ENCODE measurements around the gene BANK1.

BANK1 gene

DNA sequence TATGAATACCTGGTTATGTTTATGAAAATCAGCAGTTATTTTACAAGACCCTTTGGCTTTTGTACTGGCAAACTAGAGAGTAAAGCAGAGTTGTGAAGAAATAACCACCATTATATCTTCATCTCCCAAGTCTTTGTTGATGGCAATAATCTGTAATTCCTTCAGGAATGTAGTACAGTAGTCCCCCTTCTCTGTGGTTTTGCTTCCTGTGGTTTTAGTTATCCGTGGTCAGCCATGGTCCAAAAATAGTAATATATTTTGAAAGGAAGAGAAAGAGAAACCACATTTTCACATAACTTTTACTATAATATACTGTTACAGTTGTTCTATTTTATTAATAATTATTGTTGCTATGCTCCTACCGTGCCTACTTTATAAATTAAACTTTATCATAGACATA lies 27.8 kb downstream of the BANK1 start:
- FAIRE-seq: no peak

GRCh38 chr4:101823864-101824263 lies 33.3 kb downstream of the BANK1 start:
- FAIRE-seq: no peak

DNA sequence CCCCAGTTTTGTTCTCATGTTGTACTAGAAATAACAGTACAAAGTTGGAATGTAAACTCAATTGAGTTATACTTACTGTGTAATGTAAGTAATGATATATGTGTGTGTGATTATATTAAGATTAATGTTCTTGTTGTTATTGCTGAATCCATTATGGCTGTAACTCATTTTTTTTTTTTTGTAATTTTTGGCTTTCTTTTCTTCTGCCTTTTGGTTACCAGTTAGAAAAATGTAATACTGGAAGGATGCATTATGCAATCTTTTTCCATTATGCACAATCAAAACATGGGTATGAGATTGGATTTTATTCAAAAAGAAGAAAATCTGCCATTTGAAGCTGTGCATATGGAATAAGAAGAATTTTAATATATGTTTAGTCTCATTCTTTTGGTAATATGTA lies 34.0 kb downstream of the BANK1 start:
- FAIRE-seq: no peak

- FAIRE-seq: no peak
Observed at GRCh38 chr4:101825953-101826352, 35.4 kb downstream of the BANK1 start.

- no peak for FAIRE-seq
Observed at GRCh38 chr4:101831816-101832215, 41.3 kb downstream of the BANK1 start.

DNA sequence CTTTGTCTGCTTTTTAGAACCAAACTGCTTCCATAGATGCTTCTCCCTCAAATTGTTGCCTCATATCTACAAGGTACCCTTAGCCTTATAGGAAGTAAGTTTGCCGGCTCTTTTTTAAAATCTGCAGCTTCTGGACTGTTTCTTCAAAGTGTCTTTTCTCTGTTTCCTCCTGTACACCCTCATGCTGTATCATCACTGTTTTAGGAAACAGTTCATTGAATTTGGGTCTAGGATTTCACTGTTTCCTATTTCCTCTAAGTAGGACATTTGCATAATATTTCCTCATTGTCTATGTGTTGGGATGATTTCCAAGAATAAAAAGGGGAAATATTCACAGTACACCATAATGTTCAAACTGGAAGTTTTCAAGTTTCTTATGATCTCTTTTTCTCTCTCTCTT lies 43.0 kb downstream of the BANK1 start:
- no peak for FAIRE-seq

DNA sequence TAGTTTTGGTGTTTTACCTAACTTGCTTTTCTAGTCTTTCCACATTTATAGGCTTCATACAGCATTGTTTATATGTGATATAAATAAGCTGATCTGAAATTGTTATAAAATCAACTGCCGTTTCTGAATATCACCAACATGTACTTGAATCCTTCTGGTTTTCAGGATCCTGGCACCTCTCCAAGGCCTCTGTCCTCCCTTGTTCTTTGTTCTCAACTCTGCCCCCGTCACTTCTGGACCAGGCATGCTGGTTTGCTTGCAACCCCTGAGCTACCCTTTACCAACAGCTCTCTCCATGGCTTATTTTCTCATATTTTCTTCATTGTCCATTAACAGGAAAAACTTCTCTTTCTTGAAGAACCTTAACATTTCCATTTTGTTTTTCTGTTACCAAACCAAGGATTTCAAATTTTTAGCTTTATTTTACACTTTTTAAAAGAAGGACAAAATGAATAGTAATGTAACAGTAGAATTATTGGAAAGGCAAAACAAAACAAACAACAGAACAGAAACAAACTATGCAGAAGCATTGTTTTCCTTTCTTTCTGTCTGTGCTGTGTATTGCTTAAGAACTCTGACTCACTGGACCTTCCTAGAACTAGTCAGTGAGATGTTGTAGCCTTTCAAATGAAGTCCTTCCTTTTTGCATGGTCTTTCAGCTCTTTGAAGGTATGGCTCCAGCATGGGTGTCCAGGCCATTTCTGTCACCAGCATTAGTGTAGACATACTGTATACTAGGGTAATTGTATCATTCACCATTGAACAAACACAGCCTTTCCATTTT lies 44.8 kb downstream of the BANK1 start:
- FAIRE-seq: no peak

DNA sequence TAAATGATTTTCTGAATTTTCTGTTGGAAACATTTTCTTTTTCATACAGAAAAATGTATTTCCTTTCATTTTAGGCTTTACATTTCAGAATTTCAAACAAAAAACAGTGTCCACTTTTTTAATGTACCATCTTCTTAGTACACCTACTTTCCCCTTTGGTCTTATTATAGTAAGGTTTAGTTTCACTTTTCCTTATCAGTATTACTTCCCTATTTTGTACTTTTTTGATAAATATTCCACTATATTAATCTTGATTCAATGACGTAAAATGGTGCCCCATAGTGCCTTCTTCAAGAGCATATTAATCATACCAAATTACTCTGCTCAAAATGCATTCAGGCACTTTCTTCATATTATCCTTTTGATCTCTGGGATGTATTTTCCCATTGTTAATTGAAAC lies 52.5 kb downstream of the BANK1 start:
- FAIRE-seq: no peak

GRCh38 chr4:101846550-101846949 lies 56.0 kb downstream of the BANK1 start:
- no peak for FAIRE-seq

GRCh38 chr4:101850698-101851097 lies 60.2 kb downstream of the BANK1 start:
- no peak for FAIRE-seq

- FAIRE-seq: no peak
Observed at GRCh38 chr4:101851672-101852071, 61.1 kb downstream of the BANK1 start.

- FAIRE-seq: no peak
Observed at GRCh38 chr4:101853028-101853427, 62.5 kb downstream of the BANK1 start.

DNA sequence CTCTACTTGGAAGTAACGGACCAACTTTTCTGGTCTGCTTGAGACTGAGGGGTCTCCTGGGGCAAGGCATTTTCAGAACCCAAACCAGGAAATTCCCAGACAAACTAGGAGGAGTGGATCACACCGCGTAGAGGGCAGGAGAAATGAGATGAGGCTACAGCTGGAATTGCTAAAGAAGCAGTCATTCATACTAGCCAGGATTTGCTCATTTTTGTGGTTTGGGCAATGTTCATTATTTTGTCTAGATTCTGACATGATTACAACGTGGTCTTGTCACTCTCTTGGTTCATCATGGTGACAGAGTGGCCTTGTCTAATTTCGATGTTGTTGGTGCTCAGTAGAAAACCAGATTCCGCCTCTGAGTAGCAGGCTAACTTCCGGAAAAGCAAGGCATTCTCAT lies 63.2 kb downstream of the BANK1 start:
- FAIRE-seq: no peak

DNA sequence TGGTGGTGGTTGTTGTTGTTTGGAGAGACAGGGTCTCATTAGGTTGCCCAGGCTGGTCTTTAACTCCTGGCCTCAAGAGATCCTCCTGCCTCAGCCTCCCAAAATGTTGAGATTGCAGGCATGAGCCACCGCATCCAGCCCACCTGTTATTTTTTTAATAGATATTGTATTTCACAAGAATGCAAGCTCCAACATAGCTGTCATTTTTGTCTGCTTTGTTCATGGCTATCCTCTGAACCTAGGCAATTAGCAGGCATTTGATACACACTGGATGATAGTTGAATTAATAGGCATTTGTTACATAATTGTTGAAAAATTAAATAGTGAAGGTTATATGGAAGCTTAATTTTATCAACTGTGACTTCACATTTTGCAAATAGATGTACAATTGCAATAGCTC lies 64.7 kb downstream of the BANK1 start:
- no peak for FAIRE-seq

DNA sequence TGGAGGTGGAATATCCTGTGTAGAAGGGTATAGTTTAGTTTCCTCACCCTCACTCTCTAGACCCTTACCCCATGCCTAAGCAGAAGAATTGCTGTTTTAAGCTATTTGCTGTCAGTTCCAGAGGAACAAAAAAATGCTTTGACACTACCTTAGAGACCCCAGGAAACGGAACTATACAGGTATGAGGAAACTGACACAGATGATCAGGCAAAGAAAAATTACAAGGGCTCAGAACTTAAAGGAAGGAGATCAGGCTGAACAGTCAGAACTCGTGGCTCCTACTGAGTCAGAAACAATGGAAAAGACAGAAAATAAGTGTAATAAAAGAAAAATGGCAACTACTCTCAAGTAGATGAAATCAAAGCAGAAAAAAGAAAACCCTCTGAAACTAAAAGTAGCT lies 65.6 kb downstream of the BANK1 start:
- FAIRE-seq: no peak

DNA sequence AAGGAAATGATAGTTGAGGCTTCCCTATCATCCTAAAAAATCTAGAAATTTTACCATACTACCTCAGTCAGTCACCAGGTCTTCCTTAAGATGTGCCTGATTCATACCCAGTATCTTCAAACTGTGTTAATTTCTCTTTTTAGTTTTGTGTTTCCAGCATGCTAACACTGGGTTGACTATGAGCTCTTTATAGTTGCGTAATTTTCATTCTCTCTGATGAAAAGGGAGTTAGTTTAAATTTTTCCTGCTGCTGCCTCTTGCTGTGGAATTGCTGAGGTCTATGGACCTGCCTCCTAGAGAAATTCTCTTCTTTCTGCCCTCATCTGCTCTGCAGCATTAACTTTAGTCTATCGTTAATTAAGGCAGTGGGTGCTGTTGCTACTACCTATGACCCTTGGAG lies 66.6 kb downstream of the BANK1 start:
- FAIRE-seq: no peak

- FAIRE-seq: no peak
Observed at GRCh38 chr4:101858641-101859040, 68.1 kb downstream of the BANK1 start.

DNA sequence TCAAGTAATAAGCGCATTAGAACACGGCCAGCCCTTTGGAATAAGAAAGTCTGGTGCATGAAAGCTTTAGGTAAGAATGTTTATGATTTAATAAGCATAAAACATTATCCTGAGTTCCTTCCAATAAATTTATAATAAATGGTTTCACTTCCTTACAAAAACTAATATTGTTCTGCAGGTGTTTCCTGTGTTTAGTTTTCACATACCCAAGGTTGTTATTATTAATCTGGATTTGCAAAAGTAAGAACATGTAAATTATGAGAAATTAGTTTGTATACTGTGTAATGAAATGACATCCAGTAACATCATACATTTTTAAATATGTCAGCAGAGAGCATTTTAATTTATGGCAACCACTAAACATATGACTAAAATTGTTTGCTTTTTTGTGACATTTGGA lies 72.1 kb downstream of the BANK1 start:
- FAIRE-seq: no peak

- no peak for FAIRE-seq
Observed at GRCh38 chr4:101864660-101865059, 74.1 kb downstream of the BANK1 start.

DNA sequence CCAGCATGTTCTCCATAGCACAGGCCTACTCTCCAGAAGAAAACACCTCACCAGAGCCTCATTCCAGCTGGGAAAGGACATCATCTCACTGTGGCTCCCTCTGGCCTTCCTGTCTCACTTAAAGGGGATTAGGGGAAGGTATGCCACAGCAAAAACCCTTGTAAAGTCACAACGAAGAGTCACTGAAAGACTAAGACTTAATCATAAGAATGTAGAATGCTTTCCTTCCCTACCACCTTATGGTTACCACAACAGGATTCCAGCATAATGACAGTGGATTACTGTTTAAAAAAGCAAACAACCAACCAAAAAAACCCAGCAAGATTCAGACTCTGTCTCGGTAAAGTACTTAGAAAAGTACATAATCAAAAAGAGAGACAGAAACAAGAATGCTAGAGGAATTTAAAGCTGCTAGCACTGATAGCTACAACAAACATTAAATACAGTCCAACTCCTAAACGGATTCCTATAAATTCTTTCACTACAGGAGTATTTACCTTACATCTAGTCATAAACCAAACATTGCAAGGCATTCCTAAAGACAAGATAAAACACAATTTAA lies 75.1 kb downstream of the BANK1 start:
- FAIRE-seq: no peak

DNA sequence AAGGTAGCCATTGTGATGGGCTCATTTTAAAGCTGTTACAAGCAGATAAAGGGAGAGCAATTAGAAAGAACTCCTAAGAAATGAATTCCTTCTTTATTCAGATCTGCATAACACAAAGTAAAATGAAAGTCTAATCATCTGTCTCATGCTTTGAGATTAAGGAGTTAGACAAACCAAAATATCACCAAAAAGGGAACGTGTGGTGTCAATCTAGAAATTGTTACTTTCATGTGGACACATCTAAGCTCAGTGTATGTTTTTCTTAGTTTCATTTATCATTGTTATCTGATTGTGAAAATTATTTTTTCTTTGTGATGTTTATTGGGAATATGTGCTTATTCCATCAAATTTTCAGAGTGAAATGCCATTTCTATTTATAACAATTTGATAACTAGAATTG lies 80.3 kb downstream of the BANK1 start:
- no peak for FAIRE-seq

- no peak for FAIRE-seq
Observed at GRCh38 chr4:101871962-101872676, 81.6 kb downstream of the BANK1 start.

- no peak for FAIRE-seq
Observed at GRCh38 chr4:101885574-101885973, 95.0 kb downstream of the BANK1 start.

GRCh38 chr4:101886826-101887225 lies 96.3 kb downstream of the BANK1 start:
- no peak for FAIRE-seq

Measured in G401.6 (cell line).